ENCODE data around the gene EBLN2. TPM values are rescaled to one million over a fixed set of nuclear protein-coding genes. Genes with fewer than 3 reads are reported as not detected.
"Not testable (repeated sequence)": the region's sequence is repeated elsewhere in the genome, so short reads cannot be mapped to it uniquely, and the experiment has no call there.

The EBLN2 gene
- polyA plus RNA-seq, 3 donors, result 0.27 to 4.6 (median 0.40) TPM

DNA sequence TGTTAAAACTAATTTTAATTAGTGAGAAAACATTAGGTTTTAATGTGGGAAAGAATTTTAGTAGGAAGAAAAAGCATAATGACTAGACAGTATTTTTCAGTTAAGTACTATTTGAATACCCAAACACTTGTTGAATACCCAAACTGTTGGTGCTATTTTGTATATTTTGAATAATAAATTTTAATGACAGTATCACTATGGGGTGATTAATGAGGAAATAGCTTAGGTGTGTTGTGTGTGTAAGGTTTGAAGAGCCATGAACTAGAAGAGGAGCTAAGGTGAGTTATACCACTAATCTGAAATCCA, 4.7 kb upstream of the EBLN2 start:
- H3K79me2 ChIP-seq (ENCODE audit: insufficient read depth, low read length), result peaks cover 44% of the 10 kb centered on the region
- Mint-ChIP-seq H3K27ac (no peak overlapping the region), H3K27me3 (ENCODE audit: low read depth in 3 of 3) (no peaks in the 10 kb centered on the region)

GRCh38 chr3:73060302-73060723, 1.1 kb upstream of the EBLN2 start:
- no CpG with 5 or more reads among the region's 1 CpG for WGBS (ENCODE audit: insufficient coverage)
- peaks cover 32% of the 10 kb centered on the region for H3K79me2 ChIP-seq (ENCODE audit: insufficient read depth, low read length)
- no peak overlapping the region for H3K27ac ChIP-seq (ENCODE audit: low read depth in 1 of 2, low read length in 2 of 2)
- no peaks in the 10 kb centered on the region for H3K9me3 ChIP-seq (replicated peaks in 1 of 2; ENCODE audit: control insufficient read depth in 1 of 2, insufficient read depth in 1 of 2, low read length in 2 of 2)
- peaks cover 40% of the 10 kb centered on the region for H4K20me1 ChIP-seq (ENCODE audit: insufficient read depth, low read length)
- intact Hi-C loops (cut with micrococcal nuclease), result no loop called here
- Mint-ChIP-seq H3K9me3 (no peaks in the 10 kb centered on the region), H3K36me3 (peaks cover 38 to 53% of the 10 kb centered on the region in 2 donors), H3K4me3 (no peak overlapping the region), H3K4me1 (peaks cover 2% of the 10 kb centered on the region), H3K27me3 (ENCODE audit: low read depth in 3 of 3) (no peaks in the 10 kb centered on the region), H3K27ac (no peak overlapping the region)
- H3K36me3 ChIP-seq (replicated peaks in 1 of 2; ENCODE audit: control insufficient read depth in 1 of 2, insufficient read depth in 2 of 2, low read length in 2 of 2), result peaks cover 46 to 63% of the 10 kb centered on the region in 2 donors
- H3K9ac ChIP-seq (ENCODE audit: insufficient read depth, low read length, poor library complexity, severe bottlenecking), result no peak overlapping the region
- H3K4me1 ChIP-seq (ENCODE audit: control insufficient read depth in 1 of 2, insufficient read depth in 2 of 2, low read length in 2 of 2), result no peaks in the 10 kb centered on the region
- H3K4me2 ChIP-seq (replicated peaks; ENCODE audit: extremely low read depth, low read length, poor library complexity, severe bottlenecking), result no peak overlapping the region
- no peak overlapping the region for H3K4me3 ChIP-seq (replicated peaks in 1 of 3; ENCODE audit: low read depth in 2 of 3, low read length in 3 of 3)
- TF ChIP-seq CTCF (IDR thresholded peaks at IDR 0.05), result no peak
- no peak for DNase-seq
- H2AFZ ChIP-seq (ENCODE audit: insufficient read depth, low read depth, low read length, poor library complexity, severe bottlenecking), result no peak overlapping the region
- no peaks in the 10 kb centered on the region for H3K27me3 ChIP-seq (ENCODE audit: control insufficient read depth in 2 of 2, insufficient read depth in 2 of 2, low read length in 2 of 2)

More for the DNA sequence above, 4.7 kb upstream of the EBLN2 start:
- H3K4me1 Mint-ChIP-seq, result peaks cover 2% of the 10 kb centered on the region
- no peak overlapping the region for H3K4me3 ChIP-seq (replicated peaks in 1 of 3; ENCODE audit: low read depth in 2 of 3, low read length in 3 of 3)
- H3K4me1 ChIP-seq (ENCODE audit: control insufficient read depth in 1 of 2, insufficient read depth in 2 of 2, low read length in 2 of 2), result no peaks in the 10 kb centered on the region
- no peaks in the 10 kb centered on the region for H3K9me3 ChIP-seq (replicated peaks in 1 of 2; ENCODE audit: control insufficient read depth in 1 of 2, insufficient read depth in 1 of 2, low read length in 2 of 2)
- H3K27me3 ChIP-seq (ENCODE audit: control insufficient read depth in 2 of 2, insufficient read depth in 2 of 2, low read length in 2 of 2), result no peaks in the 10 kb centered on the region
- no peak overlapping the region for H3K4me3 Mint-ChIP-seq
- H3K27ac ChIP-seq (ENCODE audit: low read depth in 1 of 2, low read length in 2 of 2), result no peak overlapping the region
- H3K9me3 Mint-ChIP-seq, result no peaks in the 10 kb centered on the region
- peaks cover 31% of the 10 kb centered on the region for H4K20me1 ChIP-seq (ENCODE audit: insufficient read depth, low read length)
- H3K9ac ChIP-seq (ENCODE audit: insufficient read depth, low read length, poor library complexity, severe bottlenecking), result no peak overlapping the region
- DNase-seq, result no peak
- H3K36me3 Mint-ChIP-seq, result peaks cover 14 to 29% of the 10 kb centered on the region in 2 donors
- intact Hi-C loops (cut with micrococcal nuclease), result loop anchor here (2.0 to 10.0 kb wide), 3 partner anchors 114 to 212 kb away; partner anchors contain the start of gene SHQ1 (in 1 of the 2)
- no peak for TF ChIP-seq CTCF (IDR thresholded peaks at IDR 0.05)
- H2AFZ ChIP-seq (ENCODE audit: insufficient read depth, low read depth, low read length, poor library complexity, severe bottlenecking), result no peak overlapping the region
- H3K36me3 ChIP-seq (replicated peaks in 1 of 2; ENCODE audit: control insufficient read depth in 1 of 2, insufficient read depth in 2 of 2, low read length in 2 of 2), result peaks cover 13 to 39% of the 10 kb centered on the region in 2 donors
- no peak overlapping the region for H3K4me2 ChIP-seq (replicated peaks; ENCODE audit: extremely low read depth, low read length, poor library complexity, severe bottlenecking)

- H4K20me1 ChIP-seq (ENCODE audit: insufficient read depth, low read length), result peaks cover 13% of the 10 kb centered on the region
- DNase-seq; H3K4me3 Mint-ChIP-seq; intact Hi-C loops (cut with micrococcal nuclease); H3K4me2 ChIP-seq (replicated peaks; ENCODE audit: extremely low read depth, low read length, poor library complexity, severe bottlenecking); H3K4me3 ChIP-seq (replicated peaks in 1 of 3; ENCODE audit: low read depth in 2 of 3, low read length in 3 of 3); H3K27me3 ChIP-seq (ENCODE audit: control insufficient read depth in 2 of 2, insufficient read depth in 2 of 2, low read length in 2 of 2); H3K9me3 ChIP-seq (replicated peaks in 1 of 2; ENCODE audit: control insufficient read depth in 1 of 2, insufficient read depth in 1 of 2, low read length in 2 of 2); H3K4me1 ChIP-seq (ENCODE audit: control insufficient read depth in 1 of 2, insufficient read depth in 2 of 2, low read length in 2 of 2); H2AFZ ChIP-seq (ENCODE audit: insufficient read depth, low read depth, low read length, poor library complexity, severe bottlenecking); H3K4me1 Mint-ChIP-seq; H3K27ac Mint-ChIP-seq; H3K9me3 Mint-ChIP-seq; H3K27me3 Mint-ChIP-seq (ENCODE audit: low read depth in 3 of 3); H3K9ac ChIP-seq (ENCODE audit: insufficient read depth, low read length, poor library complexity, severe bottlenecking); H3K79me2 ChIP-seq (ENCODE audit: insufficient read depth, low read length); H3K27ac ChIP-seq (ENCODE audit: low read depth in 1 of 2, low read length in 2 of 2): not testable (repeated sequence)
- H3K36me3 Mint-ChIP-seq, result peaks cover 47 to 62% of the 10 kb centered on the region in 2 donors
- peaks cover 66 to 70% of the 10 kb centered on the region in 2 donors for H3K36me3 ChIP-seq (replicated peaks in 1 of 2; ENCODE audit: control insufficient read depth in 1 of 2, insufficient read depth in 2 of 2, low read length in 2 of 2)
These were observed 4.8 kb downstream of the EBLN2 start for GRCh38 chr3:73066243-73066642.

All from CD14-positive monocyte (primary cell).